Smooth muscle cell (in vitro differentiated cells): ENCODE measurements around the gene WNT11. TPM values are rescaled to one million over a fixed set of nuclear protein-coding genes. Genes with fewer than 3 reads are reported as not detected.

ENCODE experiments used
- DNase-seq: peaks from one replicate; lab custom pipeline; 2025; ENCODE audit not compliant: unreplicated experiment; lab: John Stamatoyannopoulos, UW
- H2AFZ ChIP-seq: fragments of 200-600 bp; sonication (generic); 2 replicates; pipeline ENCODE4 v1.6.0; 2016; ENCODE audit warnings: antibody characterized with exemption, low read depth, mild to moderate bottlenecking
- H3F3A ChIP-seq: fragments of 200-600 bp; sonication (generic); 2 replicates; pipeline ENCODE4 v1.6.0; 2017; ENCODE audit warnings: antibody characterized with exemption, low read depth
- H3K27ac ChIP-seq: fragments of 200-600 bp; sonication (generic); 2 replicates; pipeline ENCODE4 v1.5.1; 2016; ENCODE audit warnings: low read depth, mild to moderate bottlenecking
- H3K27me3 ChIP-seq: fragments of 200-600 bp; sonication (generic); 2 replicates; pipeline ENCODE4 v1.6.1; 2016; ENCODE audit warnings: low read depth, mild to moderate bottlenecking
- H3K36me3 ChIP-seq: fragments of 200-600 bp; sonication (generic); 2 replicates; pipeline ENCODE4 v1.5.1; 2016; ENCODE audit warnings: low read depth
- H3K4me1 ChIP-seq: fragments of 200-600 bp; sonication (generic); 2 replicates; pipeline ENCODE4 v1.5.1; 2016; ENCODE audit warnings: low read depth
- H3K4me2 ChIP-seq: fragments of 200-600 bp; sonication (generic); 2 replicates; pipeline ENCODE4 v1.6.0; 2016; ENCODE audit warnings: mild to moderate bottlenecking
- H3K4me3 ChIP-seq: fragments of 200-600 bp; sonication (generic); 2 replicates; pipeline ENCODE4 v1.5.1; 2016; ENCODE audit warnings: mild to moderate bottlenecking
- H3K79me2 ChIP-seq: fragments of 200-600 bp; sonication (generic); 2 replicates; pipeline ENCODE4 v1.6.0; 2016; ENCODE audit warnings: low read depth, mild to moderate bottlenecking
- H3K9ac ChIP-seq: fragments of 200-600 bp; sonication (generic); 2 replicates; pipeline ENCODE4 v1.6.0; 2016; ENCODE audit warnings: low read depth
- H3K9me3 ChIP-seq: fragments of 200-600 bp; sonication (generic); replicated peaks from 2 replicates; pipeline ENCODE4 v1.5.1; 2016; ENCODE audit warnings: low read depth
- H4K20me1 ChIP-seq: fragments of 200-600 bp; sonication (generic); 2 replicates; pipeline ENCODE4 v1.6.0; 2016; ENCODE audit warnings: low read depth
- CTCF ChIP-seq: fragments of 200-600 bp; sonication (generic); IDR thresholded peaks from 2 replicates; pipeline ENCODE4 v1.5.1; 2017; ENCODE audit warnings: borderline replicate concordance, mild to moderate bottlenecking, antibody characterized with exemption; ENCODE audit not compliant: insufficient read depth, poor library complexity, severe bottlenecking
- WGBS: methylation state at CpG from one replicate; pipeline ENCODE4 v1.1.7; 2016; ENCODE audit warnings: low lambda C conversion rate; 5-methylcytosine and 5-hydroxymethylcytosine counted together
- polyA plus RNA-seq: library from polyadenylated mRNA; unstranded; fragments of >200 nt; fragmentation: Nextera tagmentation; extraction: Ambion mirVana; gene quantifications from 2 replicates; pipeline ENCODE4 v1.2.1, GENCODE V29; 2016
- total RNA-seq: library from RNA; depleted of rRNA; stranded (reverse); fragments of >200 nt; gene quantifications from 2 replicates; pipeline ENCODE4 v1.2.3, GENCODE V29; 2014

WNT11 gene
- total and polyA plus RNA-seq, 2 experiments from 2014 or later, result 12.1 to 13.5 TPM

GRCh38 chr11:76237000-76237649 lies 30.8 kb upstream of the WNT11 start:
- Histone ChIP-seq H3K4me3 (peak overlapping the region; percentile 92), H3K36me3 (no peaks in the 10 kb centered on the region), H3K4me2 (no peak overlapping the region), H3K9ac (no peak overlapping the region), H3K27me3 (no peaks in the 10 kb centered on the region), H3K27ac (no peak overlapping the region), H3K79me2 (no peaks in the 10 kb centered on the region), H2AFZ (no peak overlapping the region), H3K9me3 (no peaks in the 10 kb centered on the region), H3K4me1 (peaks cover 6% of the 10 kb centered on the region), H3F3A (peaks cover 14% of the 10 kb centered on the region), H4K20me1 (no peaks in the 10 kb centered on the region)
- TF ChIP-seq CTCF, result no peak
- WGBS, result 76% methylated on average over 8 of the region's 8 CpGs
- DNase-seq, result no peak

- Histone ChIP-seq H3K9me3 (no peaks in the 10 kb centered on the region), H2AFZ (peak overlapping the region; percentile 95), H3K79me2 (no peaks in the 10 kb centered on the region), H3K36me3 (no peaks in the 10 kb centered on the region), H3F3A (peaks cover 14% of the 10 kb centered on the region), H3K4me1 (peaks cover 6% of the 10 kb centered on the region), H3K27ac (no peak overlapping the region), H3K9ac (peak overlapping the region; percentile 16), H3K4me3 (peak overlapping the region; percentile 92), H4K20me1 (no peaks in the 10 kb centered on the region), H3K27me3 (no peaks in the 10 kb centered on the region), H3K4me2 (peak overlapping the region; percentile 89)
- TF ChIP-seq CTCF, result no peak
- DNase-seq, result peak; percentile 78
- 3% methylated on average over 38 of the region's 44 CpGs for WGBS
Measured at GRCh38 chr11:76236092-76236999, 30.0 kb upstream of the WNT11 start.

GRCh38 chr11:76235233-76236091 lies 29.2 kb upstream of the WNT11 start:
- Histone ChIP-seq H3F3A (peaks cover 14% of the 10 kb centered on the region), H3K9me3 (no peaks in the 10 kb centered on the region), H4K20me1 (no peaks in the 10 kb centered on the region), H3K79me2 (no peaks in the 10 kb centered on the region), H3K9ac (peak overlapping the region; percentile 76), H2AFZ (peak overlapping the region; percentile 95), H3K4me2 (peak overlapping the region; percentile 89), H3K27me3 (no peaks in the 10 kb centered on the region), H3K36me3 (no peaks in the 10 kb centered on the region), H3K27ac (peak overlapping the region; percentile 65), H3K4me1 (peaks cover 6% of the 10 kb centered on the region), H3K4me3 (peak overlapping the region; percentile 92)
- no peak for TF ChIP-seq CTCF
- WGBS, result under 1% methylated on average over 60 of the region's 65 CpGs
- DNase-seq, result peak; percentile 88
